ENCODE results near the gene CNOT10.
"Not testable (repeated sequence)": the region's sequence is repeated elsewhere in the genome, so short reads cannot be mapped to it uniquely, and the experiment has no call there.

The CNOT10 gene

GRCh38 chr3:32667072-32667582 lies 17.9 kb upstream of the CNOT10 start:
- no peak overlapping the region for H3K27ac ChIP-seq (ENCODE audit: low read depth, low read length)
- DNase-seq = peak in 1 of 2 donors; percentile 8
- no peaks in the 10 kb centered on the region for H3K36me3 ChIP-seq (ENCODE audit: control insufficient read depth in 1 of 2, insufficient read depth in 2 of 2, low read length in 2 of 2)
- H3K27me3 ChIP-seq (ENCODE audit: insufficient read depth, low read length) = no peaks in the 10 kb centered on the region
- H3K79me2 ChIP-seq (ENCODE audit: control insufficient read depth, insufficient read depth, low read length, poor library complexity) = no peaks in the 10 kb centered on the region
- no peak overlapping the region for H4K12ac ChIP-seq (ENCODE audit: low read depth, low read length)
- no peak overlapping the region for H3K14ac ChIP-seq (ENCODE audit: low read length)
- no peak overlapping the region for H2BK5ac ChIP-seq (ENCODE audit: low read depth, low read length, poor library complexity)
- WGBS (ENCODE audit: extremely low coverage, insufficient coverage, insufficient read length) = no CpG with 5 or more reads among the region's 3 CpGs
- H2AFZ ChIP-seq (ENCODE audit: insufficient read depth, low read length, poor library complexity) = no peak overlapping the region
- no peak overlapping the region for H2AK5ac ChIP-seq (ENCODE audit: low read length)
- no peak overlapping the region for H4K91ac ChIP-seq (ENCODE audit: low read depth, low read length)
- no peak overlapping the region for H3K4me2 ChIP-seq (ENCODE audit: low read length)
- no peak overlapping the region for H4K8ac ChIP-seq (ENCODE audit: low read depth, low read length)
- peaks cover 1% of the 10 kb centered on the region for H3K9me3 ChIP-seq (ENCODE audit: insufficient read depth, low read depth, low read length)
- H3K23ac ChIP-seq (ENCODE audit: low read length) = no peak overlapping the region
- no peak overlapping the region for H3K4me3 ChIP-seq (ENCODE audit: low read depth, low read length)
- no peak overlapping the region for H2BK12ac ChIP-seq (ENCODE audit: low read length)
- no peaks in the 10 kb centered on the region for H3K79me1 ChIP-seq (ENCODE audit: low read length)
- H3K4me1 ChIP-seq (ENCODE audit: control insufficient read depth in 1 of 2, insufficient read depth in 2 of 2, low read length in 2 of 2) = no peaks in the 10 kb centered on the region
- no peak overlapping the region for H3K9ac ChIP-seq (ENCODE audit: low read length)
- no peak overlapping the region for H2BK120ac ChIP-seq (ENCODE audit: insufficient read depth, low read length, poor library complexity)
- H3K18ac ChIP-seq (ENCODE audit: low read length) = no peak overlapping the region
- no peak overlapping the region for H3K4ac ChIP-seq (ENCODE audit: low read depth, low read length)

DNA sequence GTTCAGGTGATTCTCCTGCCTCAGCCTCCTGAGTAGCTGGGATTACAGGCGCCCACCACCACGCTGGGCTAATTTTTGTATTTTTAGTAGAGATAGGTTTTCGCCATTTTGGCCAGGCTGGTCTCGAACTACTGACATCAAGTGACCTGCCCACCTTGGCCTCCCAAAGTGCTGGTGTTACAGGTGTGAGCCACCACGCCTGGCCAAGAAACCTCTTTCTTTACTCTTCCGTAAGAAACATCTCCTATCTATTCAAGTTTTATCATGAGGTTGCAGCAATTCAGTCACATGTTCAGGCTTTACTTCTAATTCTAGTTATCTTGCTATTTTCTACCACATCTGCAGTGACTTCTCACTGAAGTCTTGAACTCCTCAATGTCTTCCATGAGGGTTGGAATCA lies 15.8 kb upstream of the CNOT10 start:
- not testable (repeated sequence) for H3K4ac ChIP-seq (ENCODE audit: low read depth, low read length); H3K4me1 ChIP-seq (ENCODE audit: control insufficient read depth in 1 of 2, insufficient read depth in 2 of 2, low read length in 2 of 2); H3K9ac ChIP-seq (ENCODE audit: low read length); H3K79me1 ChIP-seq (ENCODE audit: low read length); H3K79me2 ChIP-seq (ENCODE audit: control insufficient read depth, insufficient read depth, low read length, poor library complexity); H2BK120ac ChIP-seq (ENCODE audit: insufficient read depth, low read length, poor library complexity); DNase-seq; H3K4me2 ChIP-seq (ENCODE audit: low read length); H4K91ac ChIP-seq (ENCODE audit: low read depth, low read length); H2AK5ac ChIP-seq (ENCODE audit: low read length); H3K4me3 ChIP-seq (ENCODE audit: low read depth, low read length); H3K27ac ChIP-seq (ENCODE audit: low read depth, low read length); H4K12ac ChIP-seq (ENCODE audit: low read depth, low read length); H4K8ac ChIP-seq (ENCODE audit: low read depth, low read length); H3K9me3 ChIP-seq (ENCODE audit: insufficient read depth, low read depth, low read length); H2BK12ac ChIP-seq (ENCODE audit: low read length); H3K36me3 ChIP-seq (ENCODE audit: control insufficient read depth in 1 of 2, insufficient read depth in 2 of 2, low read length in 2 of 2); H2BK5ac ChIP-seq (ENCODE audit: low read depth, low read length, poor library complexity); H3K27me3 ChIP-seq (ENCODE audit: insufficient read depth, low read length); H3K23ac ChIP-seq (ENCODE audit: low read length); H2AFZ ChIP-seq (ENCODE audit: insufficient read depth, low read length, poor library complexity); H3K14ac ChIP-seq (ENCODE audit: low read length); H3K18ac ChIP-seq (ENCODE audit: low read length)
- no CpG with 5 or more reads among the region's 6 CpGs for WGBS (ENCODE audit: extremely low coverage, insufficient coverage, insufficient read length)

DNA sequence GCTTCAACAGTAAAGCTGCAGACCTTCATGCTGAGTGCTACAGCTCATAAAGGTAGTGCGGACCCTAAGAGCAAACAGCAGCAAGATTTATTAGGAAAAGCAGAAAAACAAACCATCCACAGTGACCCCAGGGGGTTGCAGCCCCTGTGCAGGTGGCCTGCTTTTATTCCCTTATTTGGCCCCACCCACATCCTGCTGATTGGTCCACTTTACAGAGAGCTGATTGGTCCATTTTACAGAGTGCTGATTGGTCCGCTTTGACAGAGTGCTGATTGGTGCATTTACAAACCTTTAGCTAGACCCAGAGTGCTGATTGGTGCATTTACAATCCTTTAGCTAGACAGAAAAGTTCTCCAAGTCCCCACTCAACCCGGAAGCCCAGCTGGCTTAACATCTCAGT lies 11.3 kb upstream of the CNOT10 start:
- not testable (repeated sequence) for H2BK12ac ChIP-seq (ENCODE audit: low read length); H3K23ac ChIP-seq (ENCODE audit: low read length); H3K9ac ChIP-seq (ENCODE audit: low read length); H2AFZ ChIP-seq (ENCODE audit: insufficient read depth, low read length, poor library complexity); H3K4me1 ChIP-seq (ENCODE audit: control insufficient read depth in 1 of 2, insufficient read depth in 2 of 2, low read length in 2 of 2); DNase-seq; H3K4ac ChIP-seq (ENCODE audit: low read depth, low read length); H2BK5ac ChIP-seq (ENCODE audit: low read depth, low read length, poor library complexity); H4K12ac ChIP-seq (ENCODE audit: low read depth, low read length); H4K8ac ChIP-seq (ENCODE audit: low read depth, low read length); H3K4me3 ChIP-seq (ENCODE audit: low read depth, low read length); H3K27me3 ChIP-seq (ENCODE audit: insufficient read depth, low read length); H3K79me2 ChIP-seq (ENCODE audit: control insufficient read depth, insufficient read depth, low read length, poor library complexity); H2AK5ac ChIP-seq (ENCODE audit: low read length); H2BK120ac ChIP-seq (ENCODE audit: insufficient read depth, low read length, poor library complexity); H3K36me3 ChIP-seq (ENCODE audit: control insufficient read depth in 1 of 2, insufficient read depth in 2 of 2, low read length in 2 of 2); H3K18ac ChIP-seq (ENCODE audit: low read length); H3K9me3 ChIP-seq (ENCODE audit: insufficient read depth, low read depth, low read length); H3K4me2 ChIP-seq (ENCODE audit: low read length); H3K14ac ChIP-seq (ENCODE audit: low read length); H4K91ac ChIP-seq (ENCODE audit: low read depth, low read length); H3K79me1 ChIP-seq (ENCODE audit: low read length); H3K27ac ChIP-seq (ENCODE audit: low read depth, low read length)
- no CpG with 5 or more reads among the region's 3 CpGs for WGBS (ENCODE audit: extremely low coverage, insufficient coverage, insufficient read length)

GRCh38 chr3:32675164-32675563 lies 9.8 kb upstream of the CNOT10 start:
- H3K4me2 ChIP-seq (ENCODE audit: low read length) = no peak overlapping the region
- no peak for DNase-seq
- no peak overlapping the region for H2BK5ac ChIP-seq (ENCODE audit: low read depth, low read length, poor library complexity)
- H3K9me3 ChIP-seq (ENCODE audit: insufficient read depth, low read depth, low read length) = peaks cover 1% of the 10 kb centered on the region
- H3K79me2 ChIP-seq (ENCODE audit: control insufficient read depth, insufficient read depth, low read length, poor library complexity) = no peaks in the 10 kb centered on the region
- no peaks in the 10 kb centered on the region for H3K4me1 ChIP-seq (ENCODE audit: control insufficient read depth in 1 of 2, insufficient read depth in 2 of 2, low read length in 2 of 2)
- no peak overlapping the region for H4K91ac ChIP-seq (ENCODE audit: low read depth, low read length)
- H2AK5ac ChIP-seq (ENCODE audit: low read length) = no peak overlapping the region
- H2BK120ac ChIP-seq (ENCODE audit: insufficient read depth, low read length, poor library complexity) = no peak overlapping the region
- no CpG with 5 or more reads among the region's 2 CpGs for WGBS (ENCODE audit: extremely low coverage, insufficient coverage, insufficient read length)
- no peak overlapping the region for H3K4me3 ChIP-seq (ENCODE audit: low read depth, low read length)
- no peaks in the 10 kb centered on the region for H3K79me1 ChIP-seq (ENCODE audit: low read length)
- no peak overlapping the region for H4K12ac ChIP-seq (ENCODE audit: low read depth, low read length)
- H3K14ac ChIP-seq (ENCODE audit: low read length) = no peak overlapping the region
- no peak overlapping the region for H3K18ac ChIP-seq (ENCODE audit: low read length)
- no peak overlapping the region for H4K8ac ChIP-seq (ENCODE audit: low read depth, low read length)
- no peak overlapping the region for H3K23ac ChIP-seq (ENCODE audit: low read length)
- no peaks in the 10 kb centered on the region for H3K27me3 ChIP-seq (ENCODE audit: insufficient read depth, low read length)
- no peak overlapping the region for H3K27ac ChIP-seq (ENCODE audit: low read depth, low read length)
- H2BK12ac ChIP-seq (ENCODE audit: low read length) = no peak overlapping the region
- H3K4ac ChIP-seq (ENCODE audit: low read depth, low read length) = no peak overlapping the region
- no peaks in the 10 kb centered on the region for H3K36me3 ChIP-seq (ENCODE audit: control insufficient read depth in 1 of 2, insufficient read depth in 2 of 2, low read length in 2 of 2)
- H2AFZ ChIP-seq (ENCODE audit: insufficient read depth, low read length, poor library complexity) = no peak overlapping the region
- H3K9ac ChIP-seq (ENCODE audit: low read length) = no peak overlapping the region

Measured in trophoblast cell (in vitro differentiated cells and primary cell).